GM18517 (cell line): ENCODE results near the gene XRCC1.
"Not testable (repeated sequence)": the region's sequence is repeated elsewhere in the genome, so short reads cannot be mapped to it uniquely, and the experiment has no call there.

Experiments
- ATAC-seq: cut with Tn5 transposase; IDR thresholded peaks from one replicate; pipeline ENCODE4 v1.9.1; 2021; ENCODE audit warnings: mild to moderate bottlenecking, moderate library complexity; ENCODE audit not compliant: unreplicated experiment

The XRCC1 gene

DNA sequence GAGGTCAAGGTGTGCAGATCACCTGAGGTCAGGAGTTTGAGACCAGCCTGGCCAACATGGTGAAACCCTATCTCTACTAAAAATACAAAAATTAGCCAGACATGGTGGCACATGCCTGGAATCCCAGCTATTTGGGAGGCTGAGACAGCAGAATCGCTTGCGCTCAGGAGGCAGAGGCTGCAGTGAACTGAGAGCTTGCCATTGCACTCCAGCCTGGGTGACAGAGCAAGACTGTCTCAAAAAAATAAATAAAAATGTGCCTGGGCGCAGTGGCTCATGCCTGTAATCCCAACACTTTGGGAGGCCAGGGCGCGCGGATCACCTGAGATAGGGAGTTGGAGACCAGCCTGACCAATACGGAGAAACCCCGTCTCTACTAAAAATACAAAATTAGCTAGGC is 51.6 kb downstream of the XRCC1 start:
- ATAC-seq: not testable (repeated sequence)

DNA sequence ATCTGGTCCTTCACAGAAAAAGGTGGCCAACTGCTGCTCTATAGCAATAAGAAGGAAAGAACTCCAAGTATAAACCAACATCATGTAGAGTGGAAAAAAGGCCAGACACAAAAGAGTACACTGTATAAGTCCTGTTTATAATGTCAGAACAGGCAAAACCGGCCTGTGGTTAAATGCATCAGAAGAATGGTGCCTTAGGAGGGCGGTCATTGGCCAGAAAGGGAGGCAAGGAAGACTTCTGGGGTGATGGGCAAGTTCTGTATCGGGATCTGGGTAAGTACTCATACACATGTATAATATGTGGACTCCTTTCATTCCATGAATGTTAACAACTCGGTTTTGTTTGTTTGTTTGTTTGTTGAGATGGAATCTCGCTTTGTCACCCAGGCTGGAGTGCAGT is 52.4 kb downstream of the XRCC1 start:
- no peak for ATAC-seq

DNA sequence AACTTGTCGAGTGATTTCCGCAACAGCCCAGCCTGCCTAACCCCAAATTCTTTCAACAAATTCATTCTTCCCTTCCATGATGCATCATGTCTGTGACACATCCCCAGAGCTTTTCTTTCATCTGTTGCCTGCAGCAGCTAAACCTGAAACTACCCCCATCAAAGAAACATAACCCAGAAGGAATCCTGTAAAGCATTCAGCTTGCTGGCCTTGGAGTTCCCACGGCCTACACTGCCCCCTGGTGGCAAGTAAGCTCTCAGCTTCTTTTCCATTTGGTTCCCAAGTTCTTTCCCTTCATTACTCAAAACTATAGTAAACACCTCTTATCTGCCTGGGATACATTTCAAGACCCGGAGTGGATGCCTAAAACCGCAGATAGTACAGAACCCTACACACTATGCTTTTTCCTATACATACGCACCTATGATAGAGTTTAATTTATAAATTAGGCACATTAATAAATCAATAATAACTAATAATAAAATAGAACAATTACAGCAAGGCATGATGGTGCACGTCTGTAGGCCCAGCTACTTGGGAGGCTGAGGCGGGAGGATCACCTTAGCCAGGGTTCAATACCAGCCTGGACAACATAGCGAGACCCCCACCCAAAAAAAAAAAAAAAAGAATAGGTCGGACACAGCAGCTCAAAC is 55.8 kb downstream of the XRCC1 start:
- no peak for ATAC-seq

DNA sequence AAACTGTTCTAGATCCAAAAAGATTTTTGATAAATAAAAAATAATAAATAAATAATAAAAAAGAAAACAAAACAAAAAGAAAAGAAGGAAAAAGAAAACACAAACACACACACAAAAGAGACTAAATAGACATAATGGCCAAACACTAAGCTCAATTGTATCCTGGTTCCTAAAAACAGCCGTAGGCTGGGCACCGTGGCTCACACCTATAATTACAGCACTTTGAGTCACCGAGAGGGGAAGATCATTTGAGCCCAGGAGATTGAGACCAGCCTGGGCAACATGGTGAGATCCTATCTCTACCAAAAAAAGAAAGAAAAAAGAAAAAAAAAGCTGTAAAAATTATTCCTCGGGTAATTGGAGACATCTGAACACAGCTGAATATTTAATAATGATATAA is 57.3 kb downstream of the XRCC1 start:
- ATAC-seq: no peak

DNA sequence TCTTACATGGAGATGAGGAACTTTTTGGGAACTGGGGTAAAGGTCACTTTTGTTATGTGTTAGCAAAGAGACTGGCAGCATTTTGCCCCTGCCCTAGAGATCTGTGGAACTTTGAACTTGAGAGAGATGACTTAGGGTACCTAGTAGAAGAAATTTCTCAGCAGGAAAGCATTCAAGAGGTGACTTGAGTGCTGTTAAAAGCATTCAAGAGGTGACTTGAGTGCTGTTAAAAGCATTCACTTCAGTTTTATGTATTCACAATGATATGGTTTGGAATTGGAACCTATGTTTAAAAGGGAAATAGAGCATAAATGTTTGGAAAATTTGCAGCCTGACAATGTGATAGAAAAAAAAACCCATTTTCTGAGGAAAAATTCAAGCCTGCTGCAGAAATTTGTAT is 62.9 kb downstream of the XRCC1 start:
- ATAC-seq: not testable (repeated sequence)

DNA sequence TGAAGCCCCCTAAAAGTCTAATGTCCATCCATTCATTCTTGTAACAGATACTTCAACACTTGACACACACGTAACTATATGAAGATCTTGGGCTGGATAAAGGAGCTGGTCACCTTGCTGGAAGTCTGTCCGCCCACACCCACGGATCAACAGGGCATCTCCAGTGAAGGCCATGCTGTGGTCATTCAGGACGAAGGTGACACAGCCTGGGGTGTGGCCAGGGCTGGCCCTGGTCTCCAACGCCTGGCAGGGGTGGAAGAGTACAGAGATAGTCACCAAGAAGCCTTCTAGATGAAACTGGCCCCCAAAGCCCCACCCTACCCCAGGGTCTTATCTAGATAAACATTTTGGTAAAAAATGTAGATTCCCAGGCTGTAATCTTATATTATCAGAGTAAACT is 64.0 kb downstream of the XRCC1 start:
- ATAC-seq: no peak

DNA sequence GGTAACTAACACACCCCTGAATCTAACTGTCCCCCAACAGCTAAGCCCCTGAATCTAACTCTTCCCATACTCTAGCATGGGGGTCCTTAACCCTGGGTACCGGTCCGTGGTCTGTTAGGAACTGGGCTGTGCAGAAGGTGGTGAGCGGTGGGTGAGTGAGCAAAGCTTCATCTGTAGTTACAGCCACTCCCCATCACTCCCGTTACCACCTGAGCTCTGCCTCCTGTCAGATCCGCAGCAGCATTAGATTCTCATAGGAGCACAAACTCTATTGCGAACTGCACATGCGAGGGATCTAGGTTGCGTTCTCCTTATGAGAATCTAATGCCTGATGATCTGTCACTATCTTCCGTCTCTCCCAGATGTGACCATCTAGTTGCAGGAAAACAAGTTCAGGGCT is 64.6 kb downstream of the XRCC1 start:
- no peak for ATAC-seq

DNA sequence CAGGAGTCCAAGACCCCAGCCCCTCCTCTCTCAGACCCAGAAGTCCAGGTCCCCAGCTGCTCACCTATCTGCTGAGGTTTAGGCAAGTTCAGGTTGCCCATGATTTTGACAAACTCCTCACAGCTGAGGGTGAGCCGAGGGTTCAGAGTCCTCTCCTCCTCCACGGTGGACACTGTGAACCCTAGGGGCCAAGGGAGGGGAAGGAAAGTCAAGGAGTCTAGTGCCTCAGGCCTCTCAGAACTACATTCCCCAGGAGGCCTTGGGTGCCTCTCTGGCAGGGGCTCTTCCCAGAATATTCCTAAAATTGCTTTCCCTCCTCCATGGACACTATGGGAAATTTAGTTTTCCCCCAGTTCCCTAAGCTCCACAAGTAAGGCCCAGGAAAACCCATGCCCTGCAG is 67.4 kb downstream of the XRCC1 start:
- ATAC-seq: no peak

DNA sequence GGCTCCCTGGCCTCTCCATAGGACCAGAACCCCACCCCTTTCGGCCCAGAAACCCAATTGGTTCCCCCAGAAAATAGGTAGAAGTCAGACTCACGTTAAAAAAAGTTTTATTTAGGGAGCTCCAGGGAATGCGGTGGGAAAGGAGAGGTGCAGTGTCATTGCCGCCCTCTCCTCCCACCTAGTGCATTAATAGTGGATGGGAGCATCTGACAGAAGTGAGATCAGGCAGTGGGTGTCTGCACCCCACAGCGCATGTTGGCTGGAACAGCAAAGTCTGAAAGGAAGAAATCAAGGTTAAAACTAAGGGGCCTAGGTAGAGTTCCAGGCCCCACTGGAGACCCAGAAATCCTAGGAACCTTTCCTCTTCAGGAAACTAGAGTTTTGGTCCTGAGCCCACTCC is 68.7 kb downstream of the XRCC1 start:
- no peak for ATAC-seq

DNA sequence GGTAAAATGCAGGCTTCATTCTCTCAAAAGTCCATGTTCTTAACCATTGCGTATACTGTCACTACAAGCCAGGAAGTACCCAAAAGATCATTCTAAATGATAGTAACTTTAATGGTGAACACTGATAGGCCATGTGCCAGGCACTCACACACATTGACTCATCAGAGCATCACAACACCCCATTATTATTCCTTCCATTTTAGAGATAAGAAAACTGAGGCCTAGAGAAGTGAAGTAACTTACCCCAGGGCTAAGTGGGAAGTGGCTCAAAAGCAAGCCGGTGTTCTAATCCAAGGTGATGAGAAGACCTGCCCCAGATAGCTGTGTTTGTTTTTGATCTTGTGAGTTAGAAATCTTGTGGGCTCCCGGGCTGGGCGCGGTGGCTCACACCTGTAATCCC is 69.4 kb downstream of the XRCC1 start:
- no peak for ATAC-seq

DNA sequence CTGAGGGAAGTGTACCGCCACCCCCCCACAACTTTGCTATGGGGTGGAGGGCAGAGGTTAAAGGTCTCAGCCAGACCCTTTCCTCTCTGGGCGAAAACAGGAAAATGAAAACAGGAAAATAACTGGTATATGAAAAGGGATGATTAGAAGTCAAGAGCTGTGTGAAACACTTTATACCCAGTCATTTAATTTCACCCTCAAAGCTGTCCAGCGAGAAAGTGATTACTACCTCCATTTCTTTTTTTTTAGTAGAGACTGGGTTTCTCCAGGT is 70.2 kb downstream of the XRCC1 start:
- ATAC-seq: no peak

DNA sequence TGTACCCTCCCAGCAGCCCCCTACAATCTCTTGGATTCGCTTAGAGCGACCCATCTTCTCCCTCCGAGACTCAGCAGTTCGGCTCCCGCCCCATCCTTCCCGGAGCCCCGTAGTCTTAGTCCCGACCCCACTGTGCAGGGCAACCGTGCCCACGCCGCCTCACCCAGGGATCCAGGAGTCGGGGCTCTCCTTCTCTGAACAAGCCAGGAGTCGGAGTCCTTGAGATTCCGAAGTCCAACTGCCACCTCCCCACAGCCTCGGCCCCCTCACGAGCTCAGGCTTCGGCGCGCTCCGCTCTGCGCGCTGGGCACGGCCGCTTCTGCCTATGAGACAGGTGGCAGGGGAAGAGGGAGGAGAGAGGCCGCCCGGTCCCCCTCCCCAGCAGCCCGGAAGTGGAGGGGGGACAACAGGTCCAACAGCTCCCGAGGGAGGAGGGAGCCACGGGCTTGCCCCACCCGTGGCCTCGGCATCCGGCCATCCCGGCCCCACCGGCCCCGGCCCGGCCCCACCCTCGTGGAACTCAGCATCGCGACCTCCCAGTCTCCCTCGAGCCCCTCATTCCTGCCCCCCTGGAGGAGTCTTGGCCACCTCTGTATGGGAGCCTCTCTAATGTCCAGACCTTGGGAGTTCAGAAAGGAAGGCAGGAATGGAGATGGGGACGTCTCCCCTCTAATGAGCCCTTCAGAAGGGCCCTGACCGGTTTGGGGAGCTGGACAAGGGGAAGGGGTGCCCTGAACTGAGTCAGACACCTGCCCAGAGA is 70.7 kb downstream of the XRCC1 start, which contains the start of gene PHLDB3:
PHLDB3 (minus strand) TSS at position 321 of the 760 bp plus-strand sequence. CDS start 628 bp downstream, outside the sequence.
- ATAC-seq: peak; percentile 17

DNA sequence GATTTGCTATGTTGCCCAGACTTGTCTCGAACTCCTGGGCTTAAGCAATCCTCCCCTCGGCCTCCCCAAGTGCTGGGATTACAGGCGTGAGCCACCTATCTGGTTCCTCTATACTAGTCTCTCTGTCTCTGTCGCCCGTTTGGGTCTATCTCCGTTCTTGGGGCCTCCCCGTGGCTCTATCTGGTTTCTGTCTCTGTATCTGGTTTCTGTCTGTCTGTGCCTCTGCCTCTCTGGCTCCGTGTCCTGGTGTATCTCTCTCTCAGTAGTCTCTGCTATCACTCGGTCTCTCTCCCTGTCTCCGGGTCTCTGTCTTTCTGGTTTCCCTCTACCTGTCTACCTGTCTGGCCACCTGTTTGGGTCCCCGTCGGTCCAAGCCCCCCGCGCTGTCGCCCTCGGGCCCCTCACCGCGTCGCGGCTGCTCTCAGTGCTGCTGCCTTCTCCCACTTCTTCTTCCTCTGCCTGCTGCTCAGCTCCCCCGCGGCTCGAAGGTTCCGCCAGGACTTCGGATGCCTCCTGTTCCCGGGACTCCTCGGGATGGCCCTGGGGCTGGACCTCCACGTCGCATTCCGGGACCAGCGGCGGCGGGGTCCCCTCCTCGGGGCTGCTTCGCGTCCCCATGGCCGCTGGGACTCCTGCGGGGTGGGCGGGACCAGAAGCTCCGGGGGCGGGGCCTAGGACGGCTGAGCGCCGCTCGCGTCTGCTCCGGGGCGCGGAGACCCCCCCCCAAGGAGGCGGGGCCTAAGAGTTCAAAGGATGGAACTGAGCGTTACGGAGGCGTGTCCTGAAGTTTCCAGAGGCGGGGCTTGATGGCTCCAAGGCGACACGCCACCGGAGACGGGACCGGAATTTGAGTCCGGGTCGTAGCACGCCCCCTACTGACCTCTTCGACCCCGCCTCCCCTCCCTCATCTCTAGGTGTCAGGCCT is 71.6 kb downstream of the XRCC1 start:
- peak; percentile 86 for ATAC-seq

DNA sequence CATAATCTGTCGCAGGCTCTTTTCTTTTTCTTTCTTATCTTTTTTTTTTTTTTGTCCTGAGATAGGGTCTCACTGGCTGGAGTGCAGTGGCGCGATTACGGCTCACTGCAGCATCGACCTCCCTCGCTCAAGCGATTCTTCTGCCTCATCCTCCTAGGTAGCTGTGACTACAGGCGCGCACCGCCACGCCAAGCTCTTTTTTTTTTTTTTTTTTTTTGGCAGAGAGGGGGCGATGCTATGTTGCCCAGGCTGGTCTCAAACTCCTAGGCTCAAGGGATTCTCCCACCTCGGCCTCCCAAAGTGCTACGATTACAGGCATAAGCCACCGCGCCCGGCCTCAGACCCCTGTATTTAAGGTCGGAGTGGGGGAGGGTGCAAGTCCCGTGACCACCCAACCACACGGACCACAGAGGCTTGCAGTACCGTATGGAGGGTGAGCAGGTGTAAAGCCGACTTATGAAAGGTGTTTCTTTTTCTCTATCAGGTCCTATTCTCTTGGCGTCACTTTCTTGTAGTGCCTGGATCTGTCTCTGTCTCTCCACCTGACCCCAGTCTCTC is 72.8 kb downstream of the XRCC1 start:
- no peak for ATAC-seq

DNA sequence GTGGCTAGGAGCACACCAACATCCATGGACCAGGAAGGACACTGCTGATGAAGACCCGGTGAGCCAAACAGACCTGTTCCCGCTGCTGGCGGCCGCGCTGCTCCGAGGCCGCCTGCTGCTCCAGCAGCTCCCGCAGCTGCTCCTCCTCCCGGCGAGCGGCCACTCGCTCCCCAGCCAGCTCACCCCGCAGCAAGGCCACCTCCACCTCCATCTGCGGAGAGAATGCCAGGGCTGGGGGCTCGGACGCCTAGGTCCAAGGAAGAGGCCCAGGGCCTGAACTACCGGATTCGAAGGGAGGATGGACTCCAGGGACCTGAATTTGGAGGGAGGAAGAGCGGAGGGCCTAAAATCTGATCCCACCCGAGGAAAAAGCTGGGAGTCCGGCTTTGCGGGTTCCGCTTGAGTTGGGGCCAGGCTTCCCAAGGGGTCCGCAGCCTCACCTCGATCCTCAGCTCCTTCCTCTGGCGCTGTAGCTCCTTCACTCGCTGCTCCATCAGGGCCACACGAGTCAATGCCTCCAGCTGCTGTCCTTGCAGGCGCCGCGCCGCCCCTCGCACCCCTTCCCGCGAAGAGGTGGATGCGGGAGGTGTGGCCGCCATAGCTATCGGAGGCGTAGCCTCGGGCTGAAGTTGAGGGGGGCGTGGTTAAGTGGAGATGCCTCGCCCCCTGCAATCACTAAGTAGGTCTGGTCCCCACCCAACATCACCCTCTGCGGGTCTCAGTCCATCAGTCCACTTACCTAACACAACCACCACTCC is 73.5 kb downstream of the XRCC1 start:
- no peak for ATAC-seq

DNA sequence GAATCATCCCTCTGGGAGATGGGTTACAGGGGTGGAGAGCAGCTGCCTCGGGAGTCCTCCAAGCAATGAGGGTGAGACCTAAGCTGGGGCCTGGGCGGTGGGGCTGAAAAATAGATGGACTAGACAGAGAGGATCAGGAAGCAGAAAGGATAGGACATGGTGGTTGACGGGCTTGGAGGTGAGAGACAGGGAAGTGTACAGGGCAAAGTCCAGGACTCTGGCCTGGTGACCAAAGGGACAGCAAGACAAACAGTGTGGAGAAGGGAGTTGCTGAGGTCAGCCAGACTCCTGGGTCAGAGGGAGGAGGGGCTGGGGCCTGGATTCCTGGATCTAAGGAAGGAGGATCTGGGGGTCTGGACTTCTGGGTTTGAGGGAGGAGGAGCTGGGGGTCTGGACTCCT is 76.3 kb downstream of the XRCC1 start:
- ATAC-seq: no peak

DNA sequence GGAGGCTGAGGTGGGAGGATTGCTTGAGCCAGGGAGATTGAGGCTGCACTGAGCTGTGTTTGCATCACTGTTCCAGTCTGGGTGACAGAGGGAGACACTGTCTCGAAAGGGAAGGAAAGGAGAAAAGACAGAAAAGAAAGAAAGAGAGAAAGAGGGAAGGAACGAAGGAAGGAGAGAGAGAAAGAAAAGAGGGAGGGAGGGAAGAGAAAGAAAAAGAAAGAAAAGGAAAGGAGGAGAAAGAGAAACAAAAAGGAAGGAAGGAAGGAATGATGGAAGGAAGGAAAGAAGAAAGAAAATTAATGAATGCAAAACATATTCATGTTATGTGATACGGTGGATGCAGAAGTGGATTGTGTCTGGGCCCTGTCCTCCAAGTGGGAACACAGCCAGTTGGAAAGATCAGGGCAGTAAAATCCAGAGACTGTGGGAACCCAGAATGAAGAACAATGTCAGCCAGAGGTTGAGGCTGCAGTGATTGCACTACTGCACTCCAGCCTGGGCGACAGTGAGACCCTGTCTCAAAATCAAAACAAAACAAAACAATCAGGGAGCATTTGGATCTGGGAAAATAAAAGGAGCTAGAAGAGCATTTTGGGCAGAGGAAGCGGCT is 77.0 kb downstream of the XRCC1 start:
- no peak for ATAC-seq

DNA sequence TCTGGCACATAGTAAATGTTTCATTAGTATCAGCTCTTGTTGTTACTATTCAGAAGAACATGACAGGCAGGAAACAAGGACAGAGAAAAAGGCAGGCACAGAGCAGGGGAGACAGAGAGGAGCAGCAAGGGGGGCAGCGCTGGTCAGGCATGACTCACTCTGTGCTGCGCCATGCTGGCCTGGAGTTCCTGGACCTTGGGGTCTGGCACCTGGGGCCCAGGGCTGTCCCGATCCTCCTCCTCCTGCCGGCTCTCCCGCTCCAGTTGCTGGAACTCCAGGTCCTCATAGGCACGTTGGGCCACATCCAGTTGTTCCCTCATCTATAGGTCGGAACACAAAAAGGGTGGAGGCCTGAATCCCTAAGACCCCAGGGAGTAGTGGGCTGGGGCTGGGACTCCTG is 78.4 kb downstream of the XRCC1 start:
- ATAC-seq: no peak

DNA sequence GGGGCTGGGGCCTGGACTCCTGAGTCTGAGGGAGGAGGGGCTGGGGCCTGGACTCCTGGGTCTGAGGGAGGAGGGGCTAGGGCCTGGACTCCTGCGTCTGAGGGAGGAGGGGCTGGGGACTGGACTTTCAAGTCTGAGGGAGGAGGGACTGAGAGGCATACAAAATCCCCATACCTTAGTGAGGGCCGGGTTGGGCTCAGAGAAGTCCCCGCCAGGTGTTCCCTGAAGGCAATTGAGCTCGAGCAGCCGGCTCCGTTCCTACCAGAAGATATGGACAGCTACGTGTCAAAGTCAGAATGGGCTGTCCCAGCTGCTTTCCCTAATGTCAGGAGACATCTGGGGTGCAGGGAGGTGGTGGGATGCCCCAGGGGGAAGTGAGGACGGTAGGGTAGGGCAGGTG is 80.2 kb downstream of the XRCC1 start:
- ATAC-seq: no peak
